Neural progenitor cell (in vitro differentiated cells): Measurements from ENCODE around the gene SIRPA. TPM values are rescaled to one million over a fixed set of nuclear protein-coding genes. Genes with fewer than 3 reads are reported as not detected.

Source experiments
- DNase-seq: peaks from one replicate; pipeline ENCODE4 v3.0.0-alpha.2; 2016; ENCODE audit warnings: low spot score
- H2AFZ ChIP-seq: fragments of 200-600 bp; sonication (generic); replicated peaks from 2 replicates; pipeline ENCODE4 v1.6.1; 2016; ENCODE audit warnings: antibody characterized with exemption
- H3F3A ChIP-seq: fragments of 200-600 bp; sonication (generic); 2 replicates; pipeline ENCODE4 v1.6.1; 2016; ENCODE audit warnings: antibody characterized with exemption, low read depth
- H3K27ac ChIP-seq: fragments of 200-600 bp; sonication (generic); 2 replicates; pipeline ENCODE4 v1.5.1; 2016; ENCODE audit warnings: mild to moderate bottlenecking
- H3K27me3 ChIP-seq: fragments of 200-600 bp; sonication (generic); 2 replicates; pipeline ENCODE4 v1.6.1; 2016; ENCODE audit warnings: mild to moderate bottlenecking, moderate library complexity
- H3K36me3 ChIP-seq: fragments of 200-600 bp; sonication (generic); 2 replicates; pipeline ENCODE4 v1.5.1; 2016
- H3K4me1 ChIP-seq: fragments of 200-600 bp; sonication (generic); 2 replicates; pipeline ENCODE4 v1.6.1; 2016; ENCODE audit warnings: mixed run types
- H3K4me2 ChIP-seq: fragments of 200-600 bp; sonication (generic); 2 replicates; pipeline ENCODE4 v1.6.1; 2016
- H3K4me3 ChIP-seq: fragments of 200-600 bp; sonication (generic); 2 replicates; pipeline ENCODE4 v1.5.1; 2016
- H3K79me2 ChIP-seq: fragments of 200-600 bp; sonication (generic); 2 replicates; pipeline ENCODE4 v1.6.1; 2016; ENCODE audit warnings: low read depth
- H3K9ac ChIP-seq: fragments of 200-600 bp; sonication (generic); 2 replicates; pipeline ENCODE4 v1.6.1; 2016
- H3K9me3 ChIP-seq: fragments of 200-600 bp; sonication (generic); 2 replicates; pipeline ENCODE4 v1.5.1; 2016; ENCODE audit warnings: low read depth
- H4K20me1 ChIP-seq: fragments of 200-600 bp; sonication (generic); 2 replicates; pipeline ENCODE4 v1.6.1; 2016; ENCODE audit warnings: low read depth
- H3K27ac Mint-ChIP-seq: 3 replicates; pipeline ENCODE4 v1.8.0; 2021; ENCODE audit warnings: mixed read lengths
- H3K27me3 Mint-ChIP-seq: 2 replicates; pipeline ENCODE4 v1.8.0; 2022; ENCODE audit warnings: low read depth, mild to moderate bottlenecking, inconsistent platforms, moderate library complexity, mixed read lengths; ENCODE audit not compliant: insufficient read depth
- H3K36me3 Mint-ChIP-seq: 3 replicates; pipeline ENCODE4 v1.8.0; 2021; ENCODE audit warnings: mixed read lengths
- H3K4me1 Mint-ChIP-seq: 3 replicates; pipeline ENCODE4 v1.8.0; 2021; ENCODE audit warnings: mixed read lengths
- H3K4me3 Mint-ChIP-seq: 3 replicates; pipeline ENCODE4 v1.8.0; 2021; ENCODE audit warnings: mild to moderate bottlenecking, moderate library complexity, mixed read lengths
- H3K9me3 Mint-ChIP-seq: 3 replicates; pipeline ENCODE4 v1.8.0; 2020; ENCODE audit warnings: mixed read lengths
- CTCF ChIP-seq: fragments of 200-600 bp; sonication (generic); IDR thresholded peaks from 2 replicates; pipeline ENCODE4 v1.5.1; 2017; ENCODE audit warnings: antibody characterized with exemption, mild to moderate bottlenecking
- EZH2 ChIP-seq: fragments of 200-600 bp; sonication (generic); IDR thresholded peaks from 2 replicates; pipeline ENCODE4 v1.6.1; 2017; ENCODE audit warnings: antibody characterized with exemption, mild to moderate bottlenecking, moderate library complexity
- EZH2phosphoT487 ChIP-seq: fragments of 200-600 bp; sonication (generic); IDR thresholded peaks from 2 replicates; pipeline ENCODE4 v1.6.1; 2017; ENCODE audit warnings: antibody characterized with exemption
- total RNA-seq: library from RNA; depleted of rRNA; stranded (reverse); fragments of >200 nt; gene quantifications from 2 replicates; pipeline ENCODE4 v1.2.3, GENCODE V29; 2015; ENCODE audit warnings: low replicate concordance

The SIRPA gene
- total RNA-seq, 1 donor from 2014 or later: 5.1 TPM

GRCh38 chr20:1863296-1863695 lies 31.9 kb upstream of the SIRPA start:
- Histone ChIP-seq H3K4me2 (no peak overlapping the region), H2AFZ (no peak overlapping the region), H3K4me3 (no peak overlapping the region), H4K20me1 (no peaks in the 10 kb centered on the region), H3K27me3 (no peaks in the 10 kb centered on the region), H3K27ac (no peak overlapping the region), H3K4me1 (peaks cover 4% of the 10 kb centered on the region), H3K9me3 (no peaks in the 10 kb centered on the region), H3K79me2 (no peaks in the 10 kb centered on the region), H3K9ac (no peak overlapping the region), H3K36me3 (no peaks in the 10 kb centered on the region), H3F3A (no peaks in the 10 kb centered on the region)
- no peak overlapping the region for H3K27ac Mint-ChIP-seq
- no peak for TF ChIP-seq EZH2
- no peak for TF ChIP-seq CTCF
- no peak for TF ChIP-seq EZH2phosphoT487
- peaks cover 12% of the 10 kb centered on the region for H3K27me3 Mint-ChIP-seq
- H3K4me3 Mint-ChIP-seq: no peak overlapping the region
- no peaks in the 10 kb centered on the region for H3K36me3 Mint-ChIP-seq
- DNase-seq: no peak
- peaks cover 35% of the 10 kb centered on the region for H3K4me1 Mint-ChIP-seq
- no peaks in the 10 kb centered on the region for H3K9me3 Mint-ChIP-seq

- Histone ChIP-seq H3F3A (no peaks in the 10 kb centered on the region), H3K27ac (no peak overlapping the region), H3K4me2 (no peak overlapping the region), H4K20me1 (no peaks in the 10 kb centered on the region), H3K36me3 (no peaks in the 10 kb centered on the region), H3K79me2 (no peaks in the 10 kb centered on the region), H3K27me3 (no peaks in the 10 kb centered on the region), H3K4me3 (no peak overlapping the region), H3K4me1 (no peaks in the 10 kb centered on the region), H2AFZ (no peak overlapping the region), H3K9ac (no peak overlapping the region), H3K9me3 (no peaks in the 10 kb centered on the region)
- TF ChIP-seq CTCF (no peak), EZH2phosphoT487 (no peak), EZH2 (no peak)
- no peak for DNase-seq
- Mint-ChIP-seq H3K9me3 (no peaks in the 10 kb centered on the region), H3K36me3 (no peaks in the 10 kb centered on the region), H3K27me3 (peaks cover 10% of the 10 kb centered on the region), H3K27ac (no peak overlapping the region), H3K4me3 (no peak overlapping the region), H3K4me1 (peaks cover 27% of the 10 kb centered on the region)
Observed at GRCh38 chr20:1866834-1867233, 28.4 kb upstream of the SIRPA start.

- Histone ChIP-seq H3K27ac (no peak overlapping the region), H3K9ac (no peak overlapping the region), H3K27me3 (no peaks in the 10 kb centered on the region), H3K36me3 (no peaks in the 10 kb centered on the region), H3K4me1 (no peaks in the 10 kb centered on the region), H4K20me1 (no peaks in the 10 kb centered on the region), H3K4me2 (no peak overlapping the region), H2AFZ (no peak overlapping the region), H3K79me2 (no peaks in the 10 kb centered on the region), H3K4me3 (no peak overlapping the region), H3K9me3 (no peaks in the 10 kb centered on the region), H3F3A (no peaks in the 10 kb centered on the region)
- Mint-ChIP-seq H3K27me3 (peaks cover 10% of the 10 kb centered on the region), H3K9me3 (no peaks in the 10 kb centered on the region), H3K27ac (no peak overlapping the region), H3K4me3 (peak overlapping the region; percentile 36), H3K36me3 (no peaks in the 10 kb centered on the region), H3K4me1 (peaks cover 22% of the 10 kb centered on the region)
- no peak for TF ChIP-seq EZH2
- TF ChIP-seq CTCF: no peak
- no peak for DNase-seq
Observed at GRCh38 chr20:1867495-1868260, 27.5 kb upstream of the SIRPA start.
